ENCODE data around the gene SYNPR. TPM values are rescaled to one million over a fixed set of nuclear protein-coding genes. Genes with fewer than 3 reads are reported as not detected.

SYNPR gene
- total and polyA plus RNA-seq, 9 donors = not detected

GRCh38 chr3:63395960-63396359 is 117.9 kb downstream of the SYNPR start:
- no peaks in the 10 kb centered on the region for H3K4me1 ChIP-seq (ENCODE audit: insufficient read depth)

GRCh38 chr3:63400246-63400860 is 122.2 kb downstream of the SYNPR start:
- TF ChIP-seq EP300 (IDR thresholded peaks at IDR 0.05) = no peak
- TF ChIP-seq CTCF (IDR thresholded peaks at IDR 0.05) = no peak
- TF ChIP-seq POLR2A (IDR thresholded peaks at IDR 0.05) = no peak
- no peaks in the 10 kb centered on the region for H3K36me3 ChIP-seq
- intact Hi-C loops (cut with DNase I) = no loop called here
- no peak overlapping the region for H3K4me3 ChIP-seq
- H3K27ac ChIP-seq = no peak overlapping the region
- H3K9me3 ChIP-seq = peaks cover 0 to 3% of the 10 kb centered on the region in 2 donors
- no peaks in the 10 kb centered on the region for H3K4me1 ChIP-seq (ENCODE audit: insufficient read depth)
- no peaks in the 10 kb centered on the region for H3K27me3 ChIP-seq
- DNase-seq = no peak
- 57 to 77% (median 60%) methylated on average over 6 of the region's 6 CpGs for WGBS, 3 donors

More at GRCh38 chr3:63395960-63396359, 117.9 kb downstream of the SYNPR start:
- TF ChIP-seq EP300 (IDR thresholded peaks at IDR 0.05) (no peak), POLR2A (IDR thresholded peaks at IDR 0.05) (no peak), CTCF (IDR thresholded peaks at IDR 0.05) (no peak)
- no peak for DNase-seq
- H3K4me3 ChIP-seq = no peak overlapping the region
- no peaks in the 10 kb centered on the region for H3K36me3 ChIP-seq
- no peaks in the 10 kb centered on the region for H3K27me3 ChIP-seq
- 56 to 85% (median 65%) methylated on average over 4 of the region's 4 CpGs for WGBS, 3 donors
- H3K9me3 ChIP-seq = no peaks in the 10 kb centered on the region
- no peak overlapping the region for H3K27ac ChIP-seq
- intact Hi-C loops (cut with DNase I) = no loop called here

GRCh38 chr3:63405882-63406281 is 127.8 kb downstream of the SYNPR start:
- Histone ChIP-seq H3K36me3 (no peaks in the 10 kb centered on the region), H3K27ac (no peak overlapping the region), H3K4me3 (no peak overlapping the region), H3K27me3 (no peaks in the 10 kb centered on the region), H3K9me3 (peaks cover 0 to 3% of the 10 kb centered on the region in 2 donors), H3K4me1 (ENCODE audit: insufficient read depth) (no peaks in the 10 kb centered on the region)
- TF ChIP-seq CTCF (IDR thresholded peaks at IDR 0.05) = no peak
- no peak for TF ChIP-seq POLR2A (IDR thresholded peaks at IDR 0.05)
- no peak for TF ChIP-seq EP300 (IDR thresholded peaks at IDR 0.05)
- DNase-seq = no peak
- WGBS, 3 donors = 80 to 84% (median 84%) methylated on average over 3 of the region's 3 CpGs
- intact Hi-C loops (cut with DNase I) = no loop called here

GRCh38 chr3:63413523-63413922 is 135.4 kb downstream of the SYNPR start:
- Histone ChIP-seq H3K36me3 (no peaks in the 10 kb centered on the region), H3K4me3 (no peak overlapping the region), H3K27me3 (no peaks in the 10 kb centered on the region), H3K9me3 (no peaks in the 10 kb centered on the region), H3K4me1 (ENCODE audit: insufficient read depth) (no peaks in the 10 kb centered on the region), H3K27ac (no peak overlapping the region)
- no peak for DNase-seq
- intact Hi-C loops (cut with DNase I) = no loop called here
- TF ChIP-seq POLR2A (IDR thresholded peaks at IDR 0.05) (no peak), EP300 (IDR thresholded peaks at IDR 0.05) (no peak), CTCF (IDR thresholded peaks at IDR 0.05) (no peak)
